ENCODE results near the gene ABLIM2.

Gene ABLIM2

GRCh38 chr4:8199594-8200301, 41.1 kb upstream of the ABLIM2 start:
- peak overlapping the region; percentile 25; the same call in 1 of the 2 replicates for H3K27ac ChIP-seq (ENCODE audit: low read depth, low read length)
- no peaks in the 10 kb centered on the region for H3K27me3 ChIP-seq (ENCODE audit: low read length)
- H3K36me3 ChIP-seq (ENCODE audit: low read length), result no peaks in the 10 kb centered on the region
- H3K4me3 ChIP-seq (ENCODE audit: insufficient read depth, low read length, poor library complexity, severe bottlenecking), result no peak overlapping the region
- no peaks in the 10 kb centered on the region for H3K79me2 ChIP-seq (ENCODE audit: insufficient read depth, low read length)
- peak overlapping the region; percentile 44 for H3K4me2 ChIP-seq (ENCODE audit: low read depth, low read length, poor library complexity, severe bottlenecking)
- no peaks in the 10 kb centered on the region for H4K20me1 ChIP-seq (ENCODE audit: low read depth, low read length)
- H2AFZ ChIP-seq (ENCODE audit: low read depth, low read length, severe bottlenecking), result no peak overlapping the region
- no peaks in the 10 kb centered on the region for H3K9me3 ChIP-seq (ENCODE audit: insufficient read depth, low read length)
- H3K9me2 ChIP-seq (replicated peaks; ENCODE audit: insufficient read depth, low read length), result no peaks in the 10 kb centered on the region
- no peaks in the 10 kb centered on the region for H3F3A ChIP-seq (ENCODE audit: insufficient read depth)
- 0 out of 2 replicates have a peak overlapping the region, but pooled peaks have one; percentile 7 for H3K9ac ChIP-seq (ENCODE audit: low read length)
- TF ChIP-seq CTCF (IDR thresholded peaks at IDR 0.05; ENCODE audit: insufficient read depth, low read length, poor library complexity, severe bottlenecking), result no peak
- TF ChIP-seq EZH2phosphoT487 (conservative IDR thresholded peaks at IDR 0.05; ENCODE audit: low read length), result no peak

- H2AFZ ChIP-seq (ENCODE audit: low read depth, low read length, severe bottlenecking), result peak within 1 kb of the TSS; percentile 2
Measured at GRCh38 chr4:8198906-8199593, 40.4 kb upstream of the ABLIM2 start, which contains the start of gene SH3TC1. Gene SH3TC1, plus strand, starts transcription at chr4:8199290. Its CDS starts 5,905 bp downstream, at chr4:8205195.

GRCh38 chr4:8198206-8198905, 39.7 kb upstream of the ABLIM2 start:
- Histone ChIP-seq H2AFZ (ENCODE audit: low read depth, low read length, severe bottlenecking) (no peak overlapping the region), H4K20me1 (ENCODE audit: low read depth, low read length) (no peaks in the 10 kb centered on the region), H3K27me3 (ENCODE audit: low read length) (no peaks in the 10 kb centered on the region), H3K27ac (ENCODE audit: low read depth, low read length) (peak overlapping the region; percentile 38; the same call in 1 of the 2 replicates), H3F3A (ENCODE audit: insufficient read depth) (no peaks in the 10 kb centered on the region), H3K36me3 (ENCODE audit: low read length) (no peaks in the 10 kb centered on the region), H3K4me3 (ENCODE audit: insufficient read depth, low read length, poor library complexity, severe bottlenecking) (no peak overlapping the region), H3K79me2 (ENCODE audit: insufficient read depth, low read length) (no peaks in the 10 kb centered on the region), H3K4me2 (ENCODE audit: low read depth, low read length, poor library complexity, severe bottlenecking) (peak overlapping the region; percentile 44), H3K9ac (ENCODE audit: low read length) (no peak overlapping the region), H3K9me3 (ENCODE audit: insufficient read depth, low read length) (no peaks in the 10 kb centered on the region), H3K9me2 (replicated peaks; ENCODE audit: insufficient read depth, low read length) (no peaks in the 10 kb centered on the region)
- TF ChIP-seq CTCF (IDR thresholded peaks at IDR 0.05; ENCODE audit: insufficient read depth, low read length, poor library complexity, severe bottlenecking) (no peak), EZH2phosphoT487 (conservative IDR thresholded peaks at IDR 0.05; ENCODE audit: low read length) (no peak)

More at GRCh38 chr4:8198906-8199593, 40.4 kb upstream of the ABLIM2 start, which contains the start of gene SH3TC1:
- Histone ChIP-seq H3F3A (ENCODE audit: insufficient read depth) (no peaks in the 10 kb centered on the region), H3K27ac (ENCODE audit: low read depth, low read length) (peak within 1 kb of the TSS; percentile 38; the same call in 1 of the 2 replicates), H3K9ac (ENCODE audit: low read length) (0 out of 2 replicates have a peak within 1 kb of the TSS, but pooled peaks have one; percentile 7), H4K20me1 (ENCODE audit: low read depth, low read length) (no peaks in the 10 kb centered on the region), H3K79me2 (ENCODE audit: insufficient read depth, low read length) (no peaks in the 10 kb centered on the region), H3K27me3 (ENCODE audit: low read length) (no peaks in the 10 kb centered on the region), H3K36me3 (ENCODE audit: low read length) (no peaks in the 10 kb centered on the region), H3K9me2 (replicated peaks; ENCODE audit: insufficient read depth, low read length) (no peaks in the 10 kb centered on the region), H3K9me3 (ENCODE audit: insufficient read depth, low read length) (no peaks in the 10 kb centered on the region), H3K4me3 (ENCODE audit: insufficient read depth, low read length, poor library complexity, severe bottlenecking) (no peak within 1 kb of the TSS), H3K4me2 (ENCODE audit: low read depth, low read length, poor library complexity, severe bottlenecking) (peak within 1 kb of the TSS; percentile 44)
- TF ChIP-seq EZH2phosphoT487 (conservative IDR thresholded peaks at IDR 0.05; ENCODE audit: low read length) (no peak), CTCF (IDR thresholded peaks at IDR 0.05; ENCODE audit: insufficient read depth, low read length, poor library complexity, severe bottlenecking) (no peak)
